Peyer's patch (tissue), 4 donors: Measurements from ENCODE around the gene HPCAL1. TPM values are rescaled to one million over a fixed set of nuclear protein-coding genes. Genes with fewer than 3 reads are reported as not detected.

Experiments
- DNase-seq, 3 donors: peaks; one replicate each; pipeline ENCODE4 v3.0.0-alpha.2; 2017 to 2019
- H3K27ac ChIP-seq, 4 donors: fragments of 200-600 bp; sonication (generic); one replicate each; pipeline ENCODE4 v1.5.1; 2016 to 2019
- H3K27me3 ChIP-seq, 2 donors: fragments of 200-600 bp; sonication (generic); one replicate each; pipeline ENCODE4 v1.5.1; 2019
- H3K36me3 ChIP-seq, 3 donors: fragments of 200-600 bp; sonication (generic); one replicate each; pipeline ENCODE4 v1.5.1; 2016 to 2019
- H3K4me1 ChIP-seq, 4 donors: fragments of 200-600 bp; sonication (generic); one replicate each; pipeline ENCODE4 v1.5.1; 2016 to 2019
- H3K4me3 ChIP-seq, 4 donors: fragments of 200-600 bp; sonication (generic); 1 replicate in 3 of 4; 2 replicates in 1 of 4; pipeline ENCODE4 v1.5.1; 2016 to 2019; ENCODE audit warnings: mild to moderate bottlenecking in 1 of 4
- H3K9me3 ChIP-seq, 4 donors: fragments of 200-600 bp; sonication (generic); one replicate each; pipeline ENCODE4 v1.5.1; 2016 to 2019; ENCODE audit warnings: mild to moderate bottlenecking in 1 of 4
- CTCF ChIP-seq, 6 experiments: fragments of 450-650 bp in 4 of 6; fragments of 200-600 bp in 2 of 6; sonication (generic) in 1 of 6; IDR thresholded peaks; one replicate each; pipeline ENCODE4 v1.5.1; 2017 to 2019; ENCODE audit warnings: antibody characterized with exemption in 6 of 6, mild to moderate bottlenecking in 3 of 6, moderate library complexity in 1 of 6
- POLR2A ChIP-seq, 2 donors: fragments of 450-650 bp; IDR thresholded peaks; one replicate each; pipeline ENCODE4 v1.5.1; 2017; ENCODE audit warnings: antibody characterized with exemption in 2 of 2, mild to moderate bottlenecking in 2 of 2, moderate library complexity in 2 of 2
- total RNA-seq, 4 donors: library from RNA; depleted of rRNA; stranded (reverse); fragments of >200 nt; gene quantifications; one replicate each; pipeline ENCODE4 v1.1.0, GENCODE V29; 2016

HPCAL1 gene
- total RNA-seq, 4 donors from 2014 or later: 123 to 270 (median 156) TPM

- peak in 1 of 3 donors; percentile 26 for DNase-seq
- H3K36me3 ChIP-seq: no peaks in the 10 kb centered on the region
- no peaks in the 10 kb centered on the region for H3K9me3 ChIP-seq
- H3K4me1 ChIP-seq: no peaks in the 10 kb centered on the region
- no peaks in the 10 kb centered on the region for H3K27me3 ChIP-seq
- no peak overlapping the region for H3K27ac ChIP-seq
- TF ChIP-seq CTCF (IDR thresholded peaks at IDR 0.05) (no peak), POLR2A (IDR thresholded peaks at IDR 0.05) (no peak)
- H3K4me3 ChIP-seq: no peak overlapping the region
Observed at GRCh38 chr2:10471955-10472354, 169.3 kb downstream of the HPCAL1 start.

- Histone ChIP-seq H3K4me1 (no peaks in the 10 kb centered on the region), H3K4me3 (no peak overlapping the region), H3K36me3 (no peaks in the 10 kb centered on the region), H3K27ac (no peak overlapping the region), H3K27me3 (no peaks in the 10 kb centered on the region), H3K9me3 (no peaks in the 10 kb centered on the region)
- no peak for TF ChIP-seq CTCF (IDR thresholded peaks at IDR 0.05)
- TF ChIP-seq POLR2A (IDR thresholded peaks at IDR 0.05): no peak
- peak in 1 of 3 donors; percentile 31 for DNase-seq
Observed at GRCh38 chr2:10473121-10473756, 170.5 kb downstream of the HPCAL1 start.

GRCh38 chr2:10475221-10475722 is 172.6 kb downstream of the HPCAL1 start:
- TF ChIP-seq POLR2A (IDR thresholded peaks at IDR 0.05) (no peak), CTCF (IDR thresholded peaks at IDR 0.05) (no peak)
- H3K4me3 ChIP-seq: no peak overlapping the region
- H3K36me3 ChIP-seq: no peaks in the 10 kb centered on the region
- no peaks in the 10 kb centered on the region for H3K4me1 ChIP-seq
- H3K9me3 ChIP-seq: no peaks in the 10 kb centered on the region
- no peak overlapping the region for H3K27ac ChIP-seq
- H3K27me3 ChIP-seq: no peaks in the 10 kb centered on the region
- DNase-seq: peak in 2 of 3 donors; percentile 24 to 31

- Histone ChIP-seq H3K4me3 (no peak overlapping the region), H3K27ac (no peak overlapping the region), H3K27me3 (no peaks in the 10 kb centered on the region), H3K36me3 (no peaks in the 10 kb centered on the region), H3K9me3 (no peaks in the 10 kb centered on the region), H3K4me1 (no peaks in the 10 kb centered on the region)
- peak in 1 of 3 donors; percentile 22 for DNase-seq
- TF ChIP-seq CTCF (IDR thresholded peaks at IDR 0.05) (no peak), POLR2A (IDR thresholded peaks at IDR 0.05) (no peak)
Observed at GRCh38 chr2:10475811-10476660, 173.3 kb downstream of the HPCAL1 start.

GRCh38 chr2:10476723-10477442 is 174.2 kb downstream of the HPCAL1 start:
- no peak for TF ChIP-seq POLR2A (IDR thresholded peaks at IDR 0.05)
- no peak for TF ChIP-seq CTCF (IDR thresholded peaks at IDR 0.05)
- Histone ChIP-seq H3K36me3 (no peaks in the 10 kb centered on the region), H3K27me3 (no peaks in the 10 kb centered on the region), H3K4me3 (no peak overlapping the region), H3K9me3 (no peaks in the 10 kb centered on the region), H3K4me1 (no peaks in the 10 kb centered on the region), H3K27ac (no peak overlapping the region)
- peak in 2 of 3 donors; percentile 21 to 22 for DNase-seq
